ENCODE data around the gene FFAR2.

The FFAR2 gene

DNA sequence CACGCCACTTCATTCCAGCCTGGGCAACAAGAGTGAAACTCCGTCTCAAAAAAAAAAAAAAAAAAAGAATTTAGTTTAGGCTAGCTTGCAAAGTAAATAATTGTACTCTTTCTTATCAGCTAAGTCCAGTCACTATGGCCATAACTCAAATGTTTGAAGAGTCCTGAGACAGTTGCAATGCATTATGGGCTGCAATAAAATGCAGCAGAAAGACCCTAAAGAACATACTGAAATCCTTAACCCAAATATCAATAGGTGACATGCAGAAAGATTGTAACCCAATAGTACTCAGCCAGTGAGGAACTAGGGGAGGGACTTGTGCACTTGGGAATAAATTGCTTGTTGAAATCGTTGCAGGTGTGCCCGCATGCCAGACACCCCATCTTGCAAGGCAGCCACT lies 20.9 kb upstream of the FFAR2 start:
- no peak for DNase-seq

DNA sequence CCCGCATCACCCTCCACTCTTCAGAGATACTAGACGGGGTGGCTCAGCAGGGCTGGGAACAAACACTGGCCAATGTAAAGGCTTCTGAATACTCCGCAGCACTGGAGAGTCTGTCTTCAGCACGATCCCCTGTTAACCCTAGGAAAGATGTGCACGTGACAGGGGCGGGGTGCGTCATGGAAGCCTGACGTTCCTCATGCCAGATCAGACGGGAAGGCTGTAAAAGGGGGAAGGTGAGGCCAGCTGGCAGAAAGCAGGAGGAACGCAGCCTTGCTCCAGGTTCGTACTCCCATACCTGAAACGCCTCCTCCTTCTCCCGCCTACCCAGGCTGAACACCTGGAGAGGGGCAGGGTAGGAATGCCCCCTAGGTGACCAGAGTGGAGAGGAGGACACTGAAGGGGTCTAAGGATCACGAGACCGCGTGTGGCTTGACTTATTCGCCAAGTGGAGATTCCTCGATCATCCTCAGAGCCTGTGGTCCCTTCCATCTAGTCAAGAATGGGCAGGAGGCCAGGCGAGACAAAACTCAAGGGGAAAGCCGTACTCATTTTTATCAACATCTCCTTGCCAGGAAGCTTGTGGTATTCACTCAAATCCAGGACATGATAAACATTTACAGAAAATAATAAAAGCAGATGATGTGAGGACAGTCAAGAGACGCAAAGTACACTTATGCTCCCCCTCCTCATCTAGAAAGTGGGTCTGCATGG lies 18.2 kb upstream of the FFAR2 start:
- DNase-seq = no peak

DNA sequence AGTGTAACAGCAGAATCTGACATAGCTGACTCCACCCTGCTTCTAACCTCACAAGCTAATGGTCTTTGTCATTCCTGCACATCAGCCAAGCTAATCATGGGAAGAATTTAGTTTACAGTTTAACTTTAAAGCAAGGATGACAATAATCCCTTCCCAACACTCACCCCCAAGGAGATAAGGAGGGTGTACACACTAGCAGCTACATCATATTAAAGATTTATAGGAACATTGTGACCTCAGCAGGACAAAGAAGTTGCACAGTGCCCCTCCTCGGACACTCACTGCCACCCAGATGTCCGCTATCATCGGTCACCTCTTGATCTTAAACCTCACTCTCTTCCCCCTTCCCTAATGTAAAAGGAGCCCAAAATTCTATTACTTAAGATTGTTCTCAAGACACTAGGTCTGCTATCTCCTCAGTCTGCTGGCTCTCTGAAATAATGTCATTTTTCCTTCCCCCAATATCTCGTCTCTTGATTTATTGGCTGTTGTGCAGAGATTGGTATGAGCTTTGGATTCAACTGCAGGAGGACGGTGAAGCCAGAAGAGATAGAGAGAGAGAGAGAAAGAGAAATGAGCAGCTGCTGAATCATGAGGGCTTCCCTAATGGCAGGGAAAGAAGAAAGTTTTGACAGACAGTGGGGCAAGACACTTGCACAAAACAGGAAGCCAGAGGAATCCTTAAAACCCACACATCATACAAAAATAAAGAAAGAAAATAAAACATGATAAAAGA lies 17.5 kb upstream of the FFAR2 start:
- DNase-seq = no peak

DNA sequence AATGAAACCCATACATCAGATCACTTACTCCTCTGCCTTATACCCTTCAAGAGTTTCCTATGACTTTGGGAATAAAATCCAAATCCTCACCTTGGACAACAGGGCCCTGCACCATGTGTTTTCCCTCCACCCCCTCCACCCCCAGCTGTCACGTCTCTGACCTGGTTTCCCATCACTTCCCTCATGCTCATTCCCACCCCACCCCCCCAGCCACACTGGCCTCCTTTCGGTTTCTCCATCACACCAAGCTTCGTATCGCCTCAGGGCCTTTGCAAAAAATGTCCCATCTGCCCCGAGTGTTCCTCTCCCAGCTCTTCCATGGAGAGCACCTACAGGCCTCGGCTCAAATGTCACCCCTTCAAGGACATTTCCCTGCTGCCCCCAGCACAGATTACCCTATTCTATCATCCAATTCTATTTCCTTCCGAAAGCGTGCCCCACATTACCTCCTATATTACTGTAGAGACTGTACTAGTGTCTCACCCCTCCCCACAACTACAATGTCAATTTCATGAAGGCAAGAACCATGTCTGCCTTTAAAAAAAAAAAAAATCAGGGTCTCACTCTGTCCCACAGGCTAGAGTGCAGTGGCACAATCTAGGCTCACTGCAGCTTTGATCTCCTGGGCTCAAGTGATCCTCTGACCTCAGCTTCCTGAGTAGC lies 16.8 kb upstream of the FFAR2 start:
- DNase-seq = no peak

DNA sequence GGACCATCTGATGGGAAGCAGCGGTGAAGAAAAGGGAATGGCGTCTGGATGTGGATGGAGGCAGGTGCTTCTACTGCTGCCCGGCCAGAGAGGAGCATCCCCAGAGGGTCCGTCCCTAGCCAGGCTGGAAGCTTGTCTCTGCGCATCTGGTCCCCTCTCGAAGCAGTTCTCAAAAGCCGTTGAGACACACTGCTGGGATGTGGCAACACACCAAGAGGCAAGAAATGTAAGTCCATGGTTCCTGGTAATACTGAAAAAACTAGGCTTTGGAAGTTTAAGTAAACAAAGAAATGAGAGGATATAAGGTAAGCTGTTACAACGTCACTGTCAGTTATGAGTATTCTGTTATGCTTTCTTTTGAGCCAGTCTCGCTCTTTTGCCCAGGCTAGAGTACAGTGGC lies 15.1 kb upstream of the FFAR2 start:
- DNase-seq = no peak

DNA sequence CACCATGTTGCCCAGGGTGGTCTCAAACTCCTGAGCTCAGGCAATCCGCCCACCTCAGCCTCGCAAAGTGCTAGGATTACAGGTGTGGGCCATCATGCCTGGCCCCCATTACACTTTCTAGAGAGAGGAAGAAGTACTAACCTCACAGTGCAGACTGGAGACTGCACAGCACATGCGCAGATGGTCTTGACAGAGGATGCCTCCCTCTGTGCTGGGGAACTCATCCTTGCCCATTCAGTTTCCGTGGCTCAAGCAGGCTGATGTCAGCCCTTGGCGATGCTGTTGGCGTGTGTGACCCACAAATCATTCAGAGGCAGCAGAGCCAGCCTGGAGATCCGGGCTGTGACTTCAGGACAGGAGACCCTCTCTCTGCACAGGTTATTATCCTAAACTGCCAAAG lies 14.6 kb upstream of the FFAR2 start:
- DNase-seq = no peak

DNA sequence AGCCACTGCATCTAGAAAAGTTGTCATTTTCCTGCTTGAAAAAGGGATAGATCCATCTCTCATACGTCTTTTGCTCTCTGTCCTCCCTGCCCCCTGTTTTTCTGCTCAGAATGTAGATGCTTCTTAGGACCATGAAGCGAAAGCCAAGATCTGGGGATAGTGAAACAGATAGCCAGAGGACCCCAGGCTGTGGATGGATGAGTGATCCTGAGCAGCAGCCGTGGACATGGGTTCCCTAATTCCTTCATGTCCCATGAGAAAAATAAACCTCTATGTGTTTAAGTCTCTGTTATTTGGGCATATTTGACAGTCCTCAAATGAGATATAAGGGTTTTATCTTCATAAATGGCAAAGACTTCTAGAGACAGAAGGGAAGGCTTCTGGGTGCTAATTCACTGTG lies 12.2 kb upstream of the FFAR2 start:
- DNase-seq = no peak

DNA sequence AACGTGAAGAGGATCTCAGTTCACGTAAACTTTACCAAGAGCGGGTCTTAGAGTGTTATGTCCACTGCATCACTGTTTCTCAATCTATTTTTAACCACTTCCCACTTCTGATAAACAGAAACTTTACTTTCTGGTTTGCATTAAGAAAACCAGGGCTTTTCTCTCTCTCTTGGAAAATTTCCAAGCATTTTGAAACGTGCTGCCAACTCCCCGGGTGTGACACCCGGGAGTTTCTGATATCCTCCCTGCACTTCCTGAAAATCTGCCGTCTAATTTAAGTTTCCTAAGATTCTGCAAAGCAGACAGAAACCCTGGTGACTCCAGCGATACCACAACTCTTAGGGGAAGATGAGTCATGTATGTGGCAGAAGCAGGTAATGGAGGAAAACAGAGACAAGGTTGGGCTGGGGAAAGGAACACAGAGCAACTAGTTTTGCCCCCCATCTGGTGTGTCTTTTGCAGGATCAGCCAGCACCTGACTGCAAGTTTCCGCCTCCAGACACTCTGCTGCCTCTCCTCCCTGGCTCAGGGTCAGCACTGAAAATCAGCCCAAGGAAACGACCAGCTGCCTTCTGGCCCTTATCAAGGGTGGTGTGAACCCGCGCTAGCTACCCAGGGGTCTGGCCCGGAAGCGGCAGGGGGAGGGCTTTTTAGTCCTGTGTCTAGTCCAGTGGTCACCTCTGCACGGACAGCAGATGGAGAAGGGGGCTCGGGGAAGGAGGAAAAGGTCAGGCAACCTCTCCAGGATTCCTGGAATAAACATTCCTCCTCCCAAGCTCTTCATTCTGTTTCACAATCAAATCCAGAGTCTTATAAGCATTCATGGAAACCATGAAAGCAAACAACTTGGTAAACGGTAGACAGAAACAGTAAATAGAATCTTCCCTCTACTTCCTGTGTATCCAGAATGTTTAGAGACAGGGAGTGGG lies 11.3 kb upstream of the FFAR2 start:
- DNase-seq = peak; percentile 34

DNA sequence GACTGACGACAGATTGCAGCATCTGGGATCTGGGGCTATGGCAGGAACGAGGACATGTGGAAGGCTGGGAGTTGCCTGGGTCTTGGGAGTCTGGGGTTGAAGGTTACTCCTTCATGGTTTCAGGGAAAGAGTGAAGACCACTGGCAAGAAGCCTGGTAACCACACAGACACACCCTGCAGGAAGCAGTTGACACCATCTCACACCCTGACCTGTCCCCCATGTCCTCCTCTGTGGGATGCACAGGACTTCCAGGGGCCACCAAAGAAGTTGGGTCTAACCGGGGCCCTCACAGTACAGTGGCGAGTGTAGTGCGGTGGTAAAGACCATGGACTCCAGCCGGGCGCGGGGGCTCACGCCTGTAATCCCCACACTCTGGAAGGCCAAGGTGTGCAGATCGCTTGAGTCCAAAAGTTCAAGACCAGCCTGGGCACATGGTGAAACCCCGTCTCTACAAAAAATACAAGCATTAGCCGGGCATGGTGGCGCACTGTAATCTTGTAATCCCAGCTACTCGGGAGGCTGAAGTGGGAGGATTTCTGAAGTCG lies 10.6 kb upstream of the FFAR2 start:
- DNase-seq = no peak

DNA sequence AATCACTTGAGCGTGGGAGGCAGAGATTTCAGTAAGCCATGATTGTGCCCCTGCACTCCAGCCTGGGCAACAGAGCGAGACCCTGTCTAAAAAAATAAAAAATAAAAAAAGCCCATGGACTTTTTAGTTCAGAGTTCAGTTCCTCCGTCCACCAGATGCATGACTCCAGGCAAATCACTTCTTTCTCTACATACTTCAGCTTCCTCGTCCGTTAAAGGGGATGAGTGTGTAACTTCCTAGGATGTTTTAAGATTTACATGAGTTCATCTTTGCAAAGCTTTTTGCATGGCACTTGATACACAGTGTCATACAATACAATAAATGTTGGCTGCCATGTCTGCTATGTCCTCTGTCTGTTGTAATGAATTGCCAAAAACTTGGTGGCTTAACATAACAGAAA lies 10.0 kb upstream of the FFAR2 start:
- DNase-seq = no peak

DNA sequence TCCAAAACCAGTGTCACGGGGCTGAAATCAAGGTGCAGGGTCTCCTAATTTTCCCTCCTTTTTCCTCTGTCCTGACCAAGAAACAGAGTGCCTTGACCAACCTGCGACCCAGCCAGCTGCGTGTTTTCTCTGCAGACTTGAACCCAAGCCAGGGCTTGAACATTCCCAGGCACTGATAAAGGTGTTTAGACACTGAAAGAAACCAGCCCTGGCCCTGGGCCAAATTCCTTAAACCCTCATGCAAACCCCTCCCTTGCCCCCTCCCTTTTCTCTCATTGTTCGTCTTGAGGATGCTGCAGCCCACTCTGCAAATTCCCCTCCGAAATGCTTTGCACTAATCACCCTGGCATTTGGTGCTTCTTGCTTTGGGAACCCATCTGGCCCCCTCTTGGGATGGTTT lies 9.5 kb upstream of the FFAR2 start:
- no peak for DNase-seq

DNA sequence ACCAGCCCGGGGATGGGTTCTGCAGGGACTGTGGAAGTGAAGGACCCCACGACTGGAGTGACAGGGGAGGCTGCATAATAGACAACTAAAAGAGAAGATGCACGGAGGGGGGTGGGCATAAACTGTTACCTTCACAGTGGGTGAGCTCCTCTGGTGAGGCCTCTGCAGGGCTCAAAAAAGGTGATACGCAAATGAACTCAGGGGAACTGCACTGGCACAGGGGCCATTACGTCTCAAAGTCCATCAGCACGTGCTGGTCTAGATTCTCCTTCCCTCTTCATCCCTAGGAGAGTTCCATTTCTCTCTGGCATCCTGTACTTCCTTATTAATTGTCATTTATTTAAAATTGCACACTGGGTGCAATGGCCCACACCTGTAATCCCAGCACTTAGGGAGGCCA lies 8.1 kb upstream of the FFAR2 start:
- no peak for DNase-seq

DNA sequence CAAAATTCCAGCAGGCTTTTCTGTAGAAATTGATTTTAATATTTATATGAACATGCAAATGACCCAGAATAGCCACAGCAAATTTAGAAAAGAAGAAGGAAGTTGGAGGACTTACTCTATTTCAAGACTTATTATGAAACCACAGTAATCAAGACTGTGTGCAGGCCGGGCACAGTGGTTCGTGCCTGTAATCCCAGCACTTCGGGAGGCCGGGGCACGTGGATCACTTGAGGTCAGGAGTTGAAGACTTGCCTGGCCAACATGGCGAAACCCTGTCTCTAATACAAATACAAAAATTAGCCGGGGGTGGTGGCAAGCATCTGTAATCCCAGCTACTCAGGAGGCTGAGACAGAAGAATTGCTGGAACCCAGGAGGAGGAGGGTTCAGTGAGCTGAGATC lies 6.0 kb upstream of the FFAR2 start:
- DNase-seq = no peak

DNA sequence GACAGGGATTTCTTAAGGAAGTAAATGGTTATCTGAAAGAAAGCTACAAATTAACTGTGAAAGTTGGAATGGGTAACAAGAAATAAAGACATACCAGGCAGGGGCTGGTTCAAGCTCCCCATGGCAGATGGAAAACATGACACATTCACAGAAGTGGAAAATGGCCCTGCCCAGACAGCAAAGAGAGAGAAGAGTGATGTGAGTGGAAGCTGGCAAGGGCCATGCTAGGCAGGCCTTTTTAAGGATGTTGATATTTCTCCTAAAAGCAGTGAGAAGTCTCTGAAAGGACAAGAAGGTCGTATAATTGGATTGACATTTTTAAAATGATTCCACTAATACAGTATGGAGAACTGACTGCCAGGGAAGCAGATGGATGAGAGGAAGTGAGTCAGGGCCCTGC lies 3.3 kb upstream of the FFAR2 start:
- peak; percentile 8 for DNase-seq

DNA sequence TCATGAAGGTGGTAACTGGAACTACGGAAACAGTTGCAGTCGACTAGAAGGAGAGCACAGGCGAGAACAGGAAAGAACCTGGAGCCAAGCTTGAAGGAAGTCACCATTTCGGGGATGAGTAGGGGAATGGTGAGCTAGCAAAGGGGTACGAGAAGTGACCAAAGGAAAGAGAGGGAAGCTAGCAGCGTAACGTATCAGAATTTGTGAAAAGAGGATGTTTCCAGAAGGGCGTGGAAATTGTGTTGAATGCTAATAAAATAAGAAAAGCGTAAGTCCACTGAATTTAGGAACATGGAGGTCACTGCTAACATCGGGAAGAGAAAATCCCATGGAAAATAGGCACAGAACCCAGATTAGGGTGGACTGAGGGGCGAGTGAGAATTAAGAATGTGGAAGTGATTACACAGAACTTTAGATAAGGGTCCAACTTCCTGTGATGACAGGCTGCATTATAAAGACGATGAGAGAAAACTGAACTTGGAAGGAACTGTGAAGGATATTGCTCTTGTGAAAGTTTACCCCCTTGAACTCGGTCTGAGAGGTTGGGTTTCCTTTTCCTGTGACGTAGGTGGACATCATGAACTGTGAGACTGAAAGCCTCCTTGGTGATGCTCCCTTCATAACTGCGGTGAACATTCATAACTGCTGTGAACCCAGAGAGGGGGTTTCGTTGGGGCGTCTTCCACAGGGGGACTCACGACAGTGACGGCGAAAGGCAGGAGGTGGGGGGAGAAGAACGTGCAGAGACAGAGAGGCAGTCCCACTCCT lies 2.0 kb upstream of the FFAR2 start:
- DNase-seq = peak; percentile 18

DNA sequence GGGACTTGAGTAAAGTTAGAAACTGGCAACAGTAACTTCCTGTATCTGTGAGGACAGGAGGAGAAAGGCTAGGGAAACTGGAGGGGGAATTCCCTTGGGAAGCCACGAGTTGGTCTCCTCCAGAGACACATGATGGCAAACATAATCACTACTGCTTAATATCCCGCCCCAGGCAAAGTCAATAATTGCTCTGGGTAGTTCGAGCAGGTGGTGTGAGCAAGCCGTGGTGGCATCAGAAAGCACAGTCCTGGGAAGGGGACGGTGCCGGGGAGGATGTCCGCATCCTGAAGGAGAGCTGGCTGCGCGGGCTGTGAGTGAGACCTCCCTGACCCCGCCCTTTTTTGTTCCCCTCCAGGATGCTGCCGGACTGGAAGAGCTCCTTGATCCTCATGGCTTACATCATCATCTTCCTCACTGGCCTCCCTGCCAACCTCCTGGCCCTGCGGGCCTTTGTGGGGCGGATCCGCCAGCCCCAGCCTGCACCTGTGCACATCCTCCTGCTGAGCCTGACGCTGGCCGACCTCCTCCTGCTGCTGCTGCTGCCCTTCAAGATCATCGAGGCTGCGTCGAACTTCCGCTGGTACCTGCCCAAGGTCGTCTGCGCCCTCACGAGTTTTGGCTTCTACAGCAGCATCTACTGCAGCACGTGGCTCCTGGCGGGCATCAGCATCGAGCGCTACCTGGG lies 1.4 kb downstream of the FFAR2 start:
- DNase-seq = no peak

DNA sequence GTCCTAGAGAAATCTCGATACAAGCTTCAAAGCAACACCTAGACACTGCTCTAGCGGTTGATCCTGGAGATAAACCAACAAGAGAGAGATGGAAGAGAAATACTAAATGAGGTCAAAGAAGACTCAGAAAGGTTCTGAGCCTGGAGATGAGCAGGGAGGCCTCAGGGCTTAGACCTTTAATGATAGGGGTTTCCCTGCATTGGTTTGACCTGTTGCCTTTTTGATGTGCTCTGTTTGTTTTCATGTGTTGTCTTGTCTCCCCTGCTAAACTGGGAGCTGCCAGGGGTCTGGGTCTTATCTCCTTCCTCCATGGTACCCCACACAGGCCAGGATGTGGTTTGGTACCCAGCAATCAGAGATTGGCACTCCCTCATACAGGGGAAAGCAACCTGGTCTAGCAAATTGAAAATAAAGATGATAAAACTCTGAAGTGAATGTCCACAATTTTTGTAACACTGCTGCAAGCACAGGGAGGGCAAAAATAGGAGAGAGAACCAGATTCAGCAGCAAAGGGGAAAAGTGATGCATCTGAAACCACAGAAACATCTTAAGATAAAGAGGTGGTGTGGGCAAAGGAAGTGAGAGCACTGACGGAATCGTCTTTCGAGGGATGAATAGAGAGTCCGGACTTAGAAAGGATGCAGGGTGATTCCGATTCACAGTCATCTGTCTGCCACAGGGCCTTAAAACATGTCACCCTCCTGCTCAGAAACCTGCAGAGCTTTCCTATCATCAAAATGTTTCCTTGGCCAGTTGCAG lies 3.5 kb downstream of the FFAR2 start:
- DNase-seq = peak; percentile 41

DNA sequence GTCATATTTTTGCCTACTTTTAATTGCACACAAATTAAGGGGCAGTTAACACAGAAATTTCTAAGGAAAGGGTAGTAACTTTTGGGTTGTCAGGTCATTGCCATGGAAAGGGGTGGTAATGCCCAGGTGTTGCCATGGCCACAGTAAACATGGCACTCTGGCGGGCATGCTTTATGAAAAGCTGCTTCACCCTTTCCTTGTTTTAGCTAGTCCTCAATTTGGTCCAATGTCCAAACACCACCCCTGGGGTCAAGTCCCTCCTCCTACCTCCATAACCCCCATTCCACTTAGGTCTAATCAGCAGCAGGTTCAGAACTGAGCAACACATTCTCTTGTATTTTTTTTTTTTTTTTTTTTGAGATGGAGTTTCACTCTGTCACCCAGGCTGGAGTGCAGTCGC lies 6.6 kb downstream of the FFAR2 start:
- DNase-seq = no peak

DNA sequence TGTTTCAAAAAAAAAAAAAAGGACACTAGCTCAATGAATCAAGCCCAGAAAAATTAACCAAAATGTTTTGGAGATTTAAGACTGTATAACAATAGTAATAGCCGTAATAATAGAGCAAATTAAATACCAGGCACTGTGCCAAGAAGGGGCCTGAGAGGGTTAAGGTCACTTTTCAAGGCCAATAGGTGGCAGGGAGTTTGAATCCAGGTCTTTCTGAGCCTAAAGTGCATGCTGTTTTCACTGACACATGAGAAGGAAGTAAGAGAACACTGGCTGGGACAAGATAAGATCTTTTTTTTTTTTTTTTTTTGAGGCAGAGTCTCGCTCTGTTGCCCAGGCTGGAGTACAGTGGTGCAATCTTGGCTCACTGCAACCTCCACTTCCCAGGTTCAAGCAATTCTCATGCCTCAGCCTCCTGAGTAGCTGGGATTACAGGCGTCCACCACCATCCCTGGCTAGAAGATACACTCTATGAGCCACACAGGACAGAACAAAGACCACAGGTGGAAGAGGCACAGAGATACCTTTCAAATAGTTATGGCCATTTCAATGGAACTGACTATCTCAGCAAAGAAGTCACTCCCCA lies 7.7 kb downstream of the FFAR2 start:
- DNase-seq = no peak

DNA sequence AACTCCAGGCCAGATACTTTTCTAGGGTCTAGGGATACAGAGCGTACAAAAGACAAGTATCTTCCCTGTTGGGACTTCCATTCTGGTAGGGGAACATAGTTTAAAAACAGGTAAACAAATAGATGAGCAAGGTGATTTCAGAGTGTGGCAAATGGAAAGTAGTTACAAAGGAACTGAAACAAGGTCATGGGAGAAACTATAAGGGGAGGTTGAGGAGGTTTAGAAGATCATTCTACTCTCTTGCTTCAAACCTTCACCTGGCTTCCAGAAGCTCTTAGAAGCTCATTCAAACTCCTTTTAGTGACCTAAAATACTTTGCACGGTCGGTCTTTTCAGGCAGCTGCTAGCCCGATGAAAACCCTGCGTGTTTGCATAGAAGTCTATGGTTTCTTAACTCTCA lies 9.1 kb downstream of the FFAR2 start:
- no peak for DNase-seq

Data from activated CD4-positive, alpha-beta T cell treated with anti-CD3 and anti-CD28 coated beads for 48 hours (primary cell).